Measurements from ENCODE around the gene ST6GALNAC1. TPM values are rescaled to one million over a fixed set of nuclear protein-coding genes. Genes with fewer than 3 reads are reported as not detected.

Gene ST6GALNAC1
- total and polyA plus RNA-seq, 2 of the 13 experiments (the other 11 are each of a cell fraction or from before 2014, with no cell fraction given) = not detected

DNA sequence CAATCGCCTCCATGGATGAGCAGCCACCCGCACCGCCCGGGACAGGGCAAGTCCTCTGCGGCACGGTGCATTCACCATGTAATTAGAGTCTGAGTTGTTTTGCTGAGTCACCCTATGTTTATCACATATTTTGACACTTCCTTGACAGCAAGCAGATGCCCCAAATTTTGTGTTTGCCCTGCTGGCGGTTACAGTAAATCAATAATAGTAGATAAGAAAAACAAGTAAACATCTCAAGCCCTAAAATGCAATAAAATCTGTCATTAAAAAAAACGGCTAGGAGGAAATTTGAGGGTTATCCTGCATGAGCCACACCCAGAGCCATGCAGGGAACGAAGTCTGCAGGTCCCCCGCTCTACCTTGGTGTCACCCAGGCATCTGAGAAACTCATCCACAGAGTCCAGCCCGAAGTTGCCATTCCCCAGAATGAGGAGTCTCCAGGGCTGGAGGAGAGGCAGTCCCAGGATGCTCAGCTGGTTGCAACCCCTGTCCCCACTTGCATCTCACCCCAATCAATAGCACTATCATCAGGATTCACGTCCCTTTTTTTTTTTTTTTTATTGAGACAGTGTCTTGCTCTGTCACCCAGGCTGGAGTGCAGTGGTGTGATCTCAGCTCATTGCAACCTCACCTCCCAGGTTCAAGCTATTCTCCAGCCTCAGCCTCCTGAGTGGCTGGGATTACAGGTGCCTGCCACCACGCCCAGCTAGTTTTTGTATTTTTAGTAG, 16.5 kb upstream of the ST6GALNAC1 start (continued):
- TF ChIP-seq NR1H2 (CRISPR knock-in tag; IDR thresholded peaks at IDR 0.05; ENCODE audit: borderline replicate concordance, low read depth) (no peak), NFE2L2 (IDR thresholded peaks at IDR 0.05; ENCODE audit: low read length) (peak; percentile 98), MEIS1 (CRISPR knock-in tag; IDR thresholded peaks at IDR 0.05; ENCODE audit: borderline replicate concordance) (peak; percentile 70; the same call in 1 of the 2 replicates), RARA (CRISPR knock-in tag; IDR thresholded peaks at IDR 0.05) (peak; percentile 39; the same call in 1 of the 2 replicates), ZNF335 (CRISPR knock-in tag; IDR thresholded peaks at IDR 0.05) (peak; percentile 17; the same call in 1 of the 2 replicates), ZSCAN29 (CRISPR knock-in tag; conservative IDR thresholded peaks at IDR 0.05) (0 out of 2 replicates have a peak, but pooled peaks have one; percentile 44), ZNF687 (CRISPR knock-in tag; IDR thresholded peaks at IDR 0.05) (peak; percentile 17; the same call in 1 of the 2 replicates), GATAD2A (CRISPR knock-in tag; IDR thresholded peaks at IDR 0.05) (peak; percentile 45), AFF4 (CRISPR knock-in tag; IDR thresholded peaks at IDR 0.05) (no peak)

All from HepG2 (cell line).